ENCODE data around the gene POMT1. TPM values are rescaled to one million over a fixed set of nuclear protein-coding genes. Genes with fewer than 3 reads are reported as not detected.

Gene POMT1
- total RNA-seq, 1 experiment from 2014 or later = 34.6 TPM

- Histone ChIP-seq H3K36me3 (no peaks in the 10 kb centered on the region), H3K9me3 (replicated peaks) (no peaks in the 10 kb centered on the region), H3K27ac (no peak overlapping the region), H3K4me3 (no peak overlapping the region), H3K27me3 (replicated peaks) (no peaks in the 10 kb centered on the region), H3K4me1 (replicated peaks) (peaks cover 15% of the 10 kb centered on the region)
- no peak for DNase-seq (ENCODE audit: low read depth in 1 of 2, low spot score in 2 of 2)
Measured at GRCh38 chr9:131554843-131555351, 52.2 kb downstream of the POMT1 start.

GRCh38 chr9:131555841-131556673 lies 53.3 kb downstream of the POMT1 start:
- Histone ChIP-seq H3K27ac (no peak overlapping the region), H3K9me3 (replicated peaks) (no peaks in the 10 kb centered on the region), H3K4me3 (no peak overlapping the region), H3K4me1 (replicated peaks) (peaks cover 15% of the 10 kb centered on the region), H3K27me3 (replicated peaks) (no peaks in the 10 kb centered on the region), H3K36me3 (no peaks in the 10 kb centered on the region)
- no peak for DNase-seq (ENCODE audit: low read depth in 1 of 2, low spot score in 2 of 2)

- no peak overlapping the region for H3K27ac ChIP-seq
- H3K36me3 ChIP-seq = no peaks in the 10 kb centered on the region
- DNase-seq (ENCODE audit: low read depth in 1 of 2, low spot score in 2 of 2) = no peak
- no peaks in the 10 kb centered on the region; the same call in 1 of the 2 replicates for H3K9me3 ChIP-seq (replicated peaks)
- H3K4me3 ChIP-seq = no peak overlapping the region
- peaks cover 17% of the 10 kb centered on the region for H3K4me1 ChIP-seq (replicated peaks)
- H3K27me3 ChIP-seq (replicated peaks) = no peaks in the 10 kb centered on the region
Measured at GRCh38 chr9:131557855-131558548, 55.3 kb downstream of the POMT1 start.

GRCh38 chr9:131559421-131560000 lies 56.8 kb downstream of the POMT1 start:
- H3K4me3 ChIP-seq = no peak overlapping the region
- no peaks in the 10 kb centered on the region; the same call in 1 of the 2 replicates for H3K9me3 ChIP-seq (replicated peaks)
- DNase-seq (ENCODE audit: low read depth in 1 of 2, low spot score in 2 of 2) = no peak
- H3K36me3 ChIP-seq = no peaks in the 10 kb centered on the region
- peaks cover 21% of the 10 kb centered on the region for H3K4me1 ChIP-seq (replicated peaks)
- H3K27me3 ChIP-seq (replicated peaks) = no peaks in the 10 kb centered on the region
- no peak overlapping the region for H3K27ac ChIP-seq

- no peaks in the 10 kb centered on the region for H3K27me3 ChIP-seq (replicated peaks)
- H3K4me3 ChIP-seq = no peak overlapping the region
- DNase-seq (ENCODE audit: low read depth in 1 of 2, low spot score in 2 of 2) = peak in 1 of 2 experiments; percentile 70
- H3K36me3 ChIP-seq = no peaks in the 10 kb centered on the region
- H3K27ac ChIP-seq = peak overlapping the region; percentile 8; the same call in 1 of the 2 replicates
- H3K9me3 ChIP-seq (replicated peaks) = no peaks in the 10 kb centered on the region; the same call in 1 of the 2 replicates
- H3K4me1 ChIP-seq (replicated peaks) = peaks cover 21% of the 10 kb centered on the region
Measured at GRCh38 chr9:131562032-131562959, 59.6 kb downstream of the POMT1 start.

- H3K27ac ChIP-seq = no peak overlapping the region
- DNase-seq (ENCODE audit: low read depth in 1 of 2, low spot score in 2 of 2) = no peak
- peaks cover 21% of the 10 kb centered on the region for H3K4me1 ChIP-seq (replicated peaks)
- no peak overlapping the region for H3K4me3 ChIP-seq
- H3K27me3 ChIP-seq (replicated peaks) = no peaks in the 10 kb centered on the region
- no peaks in the 10 kb centered on the region; the same call in 1 of the 2 replicates for H3K9me3 ChIP-seq (replicated peaks)
- no peaks in the 10 kb centered on the region for H3K36me3 ChIP-seq
Measured at GRCh38 chr9:131565369-131565768, 62.7 kb downstream of the POMT1 start.

GRCh38 chr9:131566158-131566557 lies 63.4 kb downstream of the POMT1 start:
- Histone ChIP-seq H3K27me3 (replicated peaks) (no peaks in the 10 kb centered on the region), H3K27ac (no peak overlapping the region), H3K36me3 (no peaks in the 10 kb centered on the region), H3K9me3 (replicated peaks) (no peaks in the 10 kb centered on the region; the same call in 1 of the 2 replicates), H3K4me3 (no peak overlapping the region), H3K4me1 (replicated peaks) (peaks cover 21% of the 10 kb centered on the region)
- no peak for DNase-seq (ENCODE audit: low read depth in 1 of 2, low spot score in 2 of 2)

GRCh38 chr9:131567910-131568309 lies 65.2 kb downstream of the POMT1 start:
- Histone ChIP-seq H3K27me3 (replicated peaks) (no peaks in the 10 kb centered on the region), H3K9me3 (replicated peaks) (no peaks in the 10 kb centered on the region), H3K36me3 (no peaks in the 10 kb centered on the region), H3K27ac (no peak overlapping the region), H3K4me1 (replicated peaks) (peaks cover 9% of the 10 kb centered on the region; the same call in 1 of the 2 replicates), H3K4me3 (no peak overlapping the region)
- no peak for DNase-seq (ENCODE audit: low read depth in 1 of 2, low spot score in 2 of 2)

Other genes with a start within 250 kb of the POMT1 start
- 0.03 TPM in 1 of 2 replicates, not detected in the other for gene FAM78A, start 226.4 kb upstream of the POMT1 start, total RNA-seq (2014; rRNA removed; shearing (Covaris generic))
- 0.08 TPM in 1 of 2 replicates, not detected in the other for gene PLPP7, start 213.2 kb upstream of the POMT1 start, total RNA-seq (2014; rRNA removed; shearing (Covaris generic))
- gene PRRC2B, start 108.8 kb upstream of the POMT1 start, total RNA-seq (2014; rRNA removed; shearing (Covaris generic)) = 38.4 and 41.1 TPM in 2 replicates
- gene UCK1, start 28.3 kb downstream of the POMT1 start, total RNA-seq (2014; rRNA removed; shearing (Covaris generic)) = 19.1 and 21.9 TPM in 2 replicates
- gene PRRT1B, start 42.6 kb downstream of the POMT1 start, total RNA-seq (2014; rRNA removed; shearing (Covaris generic)) = not detected in 2 replicates
- 23.6 and 24.7 TPM in 2 replicates for gene RAPGEF1, start 237.2 kb downstream of the POMT1 start, total RNA-seq (2014; rRNA removed; shearing (Covaris generic))

Data from SJSA1 (cell line).